ENCODE measurements around the gene TARBP1.
"Not testable (repeated sequence)": the region's sequence is repeated elsewhere in the genome, so short reads cannot be mapped to it uniquely, and the experiment has no call there.

Gene TARBP1

GRCh38 chr1:234515821-234516241 lies 36.9 kb upstream of the TARBP1 start:
- no peaks in the 10 kb centered on the region for H3K36me3 Mint-ChIP-seq (ENCODE audit: low read depth)
- no peaks in the 10 kb centered on the region for H3K27me3 Mint-ChIP-seq (ENCODE audit: low read depth)
- DNase-seq (ENCODE audit: low spot score) = no peak
- H3K4me1 Mint-ChIP-seq (ENCODE audit: low read depth) = peaks cover 29% of the 10 kb centered on the region
- H3K27ac Mint-ChIP-seq = no peak overlapping the region
- H3K4me3 Mint-ChIP-seq = no peak overlapping the region
- no peaks in the 10 kb centered on the region for H3K9me3 Mint-ChIP-seq

- no peaks in the 10 kb centered on the region for H3K27me3 Mint-ChIP-seq (ENCODE audit: low read depth)
- no peak for DNase-seq (ENCODE audit: low spot score)
- H3K4me3 Mint-ChIP-seq = no peak overlapping the region
- peaks cover 25% of the 10 kb centered on the region for H3K4me1 Mint-ChIP-seq (ENCODE audit: low read depth)
- H3K9me3 Mint-ChIP-seq = no peaks in the 10 kb centered on the region
- no peak overlapping the region for H3K27ac Mint-ChIP-seq
- H3K36me3 Mint-ChIP-seq (ENCODE audit: low read depth) = no peaks in the 10 kb centered on the region
Observed at GRCh38 chr1:234515411-234515810, 36.4 kb upstream of the TARBP1 start.

- no peak for DNase-seq (ENCODE audit: low spot score)
- Mint-ChIP-seq H3K4me3 (no peak overlapping the region), H3K27ac (peak overlapping the region; percentile 55), H3K9me3 (no peaks in the 10 kb centered on the region), H3K36me3 (ENCODE audit: low read depth) (no peaks in the 10 kb centered on the region), H3K27me3 (ENCODE audit: low read depth) (no peaks in the 10 kb centered on the region), H3K4me1 (ENCODE audit: low read depth) (peaks cover 23% of the 10 kb centered on the region)
Observed at GRCh38 chr1:234512451-234512861, 33.5 kb upstream of the TARBP1 start.

- peaks cover 24% of the 10 kb centered on the region for H3K4me1 Mint-ChIP-seq (ENCODE audit: low read depth)
- no peak overlapping the region for H3K4me3 Mint-ChIP-seq
- H3K27ac Mint-ChIP-seq = peak overlapping the region; percentile 32
- no peaks in the 10 kb centered on the region for H3K27me3 Mint-ChIP-seq (ENCODE audit: low read depth)
- H3K36me3 Mint-ChIP-seq (ENCODE audit: low read depth) = peaks cover 2% of the 10 kb centered on the region
- no peak for DNase-seq (ENCODE audit: low spot score)
- peaks cover 3% of the 10 kb centered on the region for H3K9me3 Mint-ChIP-seq
Observed at GRCh38 chr1:234509457-234510328, 30.7 kb upstream of the TARBP1 start.

- DNase-seq (ENCODE audit: low spot score) = no peak
- H3K27ac Mint-ChIP-seq = no peak overlapping the region
Observed at GRCh38 chr1:234507626-234508387, 28.8 kb upstream of the TARBP1 start.

GRCh38 chr1:234507089-234507488 lies 28.1 kb upstream of the TARBP1 start:
- DNase-seq (ENCODE audit: low spot score) = no peak
- H3K27ac Mint-ChIP-seq = peak overlapping the region; percentile 68
- H3K27me3 Mint-ChIP-seq (ENCODE audit: low read depth) = no peaks in the 10 kb centered on the region
- peaks cover 38% of the 10 kb centered on the region for H3K4me1 Mint-ChIP-seq (ENCODE audit: low read depth)
- H3K36me3 Mint-ChIP-seq (ENCODE audit: low read depth) = peaks cover 12% of the 10 kb centered on the region
- H3K9me3 Mint-ChIP-seq = peaks cover 19% of the 10 kb centered on the region
- no peak overlapping the region for H3K4me3 Mint-ChIP-seq

More at GRCh38 chr1:234507626-234508387, 28.8 kb upstream of the TARBP1 start:
- Mint-ChIP-seq H3K4me3 (no peak overlapping the region), H3K4me1 (ENCODE audit: low read depth) (peaks cover 36% of the 10 kb centered on the region), H3K36me3 (ENCODE audit: low read depth) (peaks cover 12% of the 10 kb centered on the region), H3K9me3 (peaks cover 19% of the 10 kb centered on the region), H3K27me3 (ENCODE audit: low read depth) (no peaks in the 10 kb centered on the region)

GRCh38 chr1:234505769-234506102 lies 26.8 kb upstream of the TARBP1 start:
- Mint-ChIP-seq H3K36me3 (ENCODE audit: low read depth) (peaks cover 12% of the 10 kb centered on the region), H3K27me3 (ENCODE audit: low read depth) (no peaks in the 10 kb centered on the region), H3K4me3 (no peak overlapping the region), H3K27ac (peak overlapping the region; percentile 52), H3K4me1 (ENCODE audit: low read depth) (peaks cover 50% of the 10 kb centered on the region), H3K9me3 (peaks cover 19% of the 10 kb centered on the region)
- DNase-seq (ENCODE audit: low spot score) = no peak

GRCh38 chr1:234504969-234505768 lies 26.2 kb upstream of the TARBP1 start:
- no peak for DNase-seq (ENCODE audit: low spot score)
- H3K9me3 Mint-ChIP-seq = peaks cover 19% of the 10 kb centered on the region
- H3K4me1 Mint-ChIP-seq (ENCODE audit: low read depth) = peaks cover 56% of the 10 kb centered on the region
- peak overlapping the region; percentile 73 for H3K27ac Mint-ChIP-seq
- H3K36me3 Mint-ChIP-seq (ENCODE audit: low read depth) = peaks cover 12% of the 10 kb centered on the region
- no peak overlapping the region for H3K4me3 Mint-ChIP-seq
- H3K27me3 Mint-ChIP-seq (ENCODE audit: low read depth) = no peaks in the 10 kb centered on the region

- Mint-ChIP-seq H3K36me3 (ENCODE audit: low read depth) (peaks cover 12% of the 10 kb centered on the region), H3K4me1 (ENCODE audit: low read depth) (peaks cover 61% of the 10 kb centered on the region), H3K9me3 (peaks cover 19% of the 10 kb centered on the region)
- DNase-seq (ENCODE audit: low spot score); H3K27me3 Mint-ChIP-seq (ENCODE audit: low read depth); H3K4me3 Mint-ChIP-seq; H3K27ac Mint-ChIP-seq: not testable (repeated sequence)
Observed at GRCh38 chr1:234504251-234504650, 25.3 kb upstream of the TARBP1 start.

GRCh38 chr1:234503193-234504050 lies 24.4 kb upstream of the TARBP1 start:
- peaks cover 12% of the 10 kb centered on the region for H3K36me3 Mint-ChIP-seq (ENCODE audit: low read depth)
- no peak overlapping the region for H3K4me3 Mint-ChIP-seq
- no peak overlapping the region for H3K27ac Mint-ChIP-seq
- DNase-seq (ENCODE audit: low spot score) = no peak
- H3K4me1 Mint-ChIP-seq (ENCODE audit: low read depth) = peaks cover 69% of the 10 kb centered on the region
- no peaks in the 10 kb centered on the region for H3K27me3 Mint-ChIP-seq (ENCODE audit: low read depth)
- H3K9me3 Mint-ChIP-seq = peaks cover 19% of the 10 kb centered on the region

GRCh38 chr1:234502785-234503184 lies 23.8 kb upstream of the TARBP1 start:
- Mint-ChIP-seq H3K4me3 (no peak overlapping the region), H3K36me3 (ENCODE audit: low read depth) (peaks cover 12% of the 10 kb centered on the region), H3K27ac (no peak overlapping the region), H3K27me3 (ENCODE audit: low read depth) (no peaks in the 10 kb centered on the region), H3K9me3 (peaks cover 19% of the 10 kb centered on the region), H3K4me1 (ENCODE audit: low read depth) (peaks cover 75% of the 10 kb centered on the region)
- DNase-seq (ENCODE audit: low spot score) = no peak

GRCh38 chr1:234500269-234500668 lies 21.3 kb upstream of the TARBP1 start:
- peak overlapping the region; percentile 6 for H3K4me3 Mint-ChIP-seq
- peaks cover 16% of the 10 kb centered on the region for H3K9me3 Mint-ChIP-seq
- peaks cover 75% of the 10 kb centered on the region for H3K4me1 Mint-ChIP-seq (ENCODE audit: low read depth)
- no peak overlapping the region for H3K27ac Mint-ChIP-seq
- H3K36me3 Mint-ChIP-seq (ENCODE audit: low read depth) = peaks cover 12% of the 10 kb centered on the region
- peak; percentile 47 for DNase-seq (ENCODE audit: low spot score)
- H3K27me3 Mint-ChIP-seq (ENCODE audit: low read depth) = no peaks in the 10 kb centered on the region

GRCh38 chr1:234499943-234500245 lies 20.9 kb upstream of the TARBP1 start:
- no peak overlapping the region for H3K27ac Mint-ChIP-seq
- peaks cover 16% of the 10 kb centered on the region for H3K9me3 Mint-ChIP-seq
- no peak for DNase-seq (ENCODE audit: low spot score)
- peak overlapping the region; percentile 6 for H3K4me3 Mint-ChIP-seq
- peaks cover 12% of the 10 kb centered on the region for H3K36me3 Mint-ChIP-seq (ENCODE audit: low read depth)
- H3K27me3 Mint-ChIP-seq (ENCODE audit: low read depth) = no peaks in the 10 kb centered on the region
- H3K4me1 Mint-ChIP-seq (ENCODE audit: low read depth) = peaks cover 75% of the 10 kb centered on the region
